A673 (cell line): Measurements from ENCODE around the gene CXCL12. TPM values are rescaled to one million over a fixed set of nuclear protein-coding genes. Genes with fewer than 3 reads are reported as not detected.

ENCODE experiments used
- Bru-seq: library from RNA; stranded (reverse); fragments of 400-500 nt; gene quantifications from one replicate; lab custom pipeline; 2021; lab: Mats Ljungman, UMichigan
- BruChase-seq, 2 experiments: library from RNA; stranded (reverse); fragments of 400-500 nt; gene quantifications; one replicate each; lab custom pipeline; 2021; lab: Mats Ljungman, UMichigan
- BruUV-seq: library from RNA; stranded (reverse); fragments of 400-500 nt; replicated peaks from 2 replicates; lab custom pipeline; 2021; lab: Mats Ljungman, UMichigan
- CTCF ChIA-PET: fragments of 300-600 bp; sonication (Branson Sonifier 250); formaldehyde crosslinking; loops from one replicate; lab custom pipeline; 2022; ENCODE audit warnings: antibody characterized with exemption; lab: Charles Lee
- POLR2A ChIA-PET: fragments of 300-600 bp; sonication (Branson Sonifier 250); formaldehyde crosslinking; loops from one replicate; lab custom pipeline; 2022; ENCODE audit warnings: antibody characterized with exemption; ENCODE audit not compliant: low non-redundant PET; lab: Charles Lee
- DNase-seq: peaks from one replicate; pipeline ENCODE4 v3.0.0-alpha.2; 2015; ENCODE audit warnings: low spot score
- H3K27ac ChIP-seq: fragments of 200-600 bp; sonication (generic); 2 replicates; pipeline ENCODE4 v1.5.1; 2016; ENCODE audit warnings: mixed run types, low read depth, mild to moderate bottlenecking, mixed read lengths, antibody characterized with exemption, low read length; ENCODE audit not compliant: poor library complexity, severe bottlenecking
- H3K27me3 ChIP-seq: fragments of 200-600 bp; sonication (generic); replicated peaks from 2 replicates; pipeline ENCODE4 v1.6.1; 2017; ENCODE audit warnings: mixed run types, low read depth, mild to moderate bottlenecking, mixed read lengths, antibody characterized with exemption, low read length; ENCODE audit not compliant: insufficient read depth, poor library complexity
- H3K36me3 ChIP-seq: fragments of 200-600 bp; sonication (generic); 2 replicates; pipeline ENCODE4 v1.6.1; 2016; ENCODE audit warnings: mixed run types, mild to moderate bottlenecking, mixed read lengths, antibody characterized with exemption, low read length; ENCODE audit not compliant: insufficient read depth, poor library complexity, severe bottlenecking
- H3K4me1 ChIP-seq: fragments of 200-600 bp; sonication (generic); 2 replicates; pipeline ENCODE4 v1.6.1; 2017; ENCODE audit warnings: mixed run types, mild to moderate bottlenecking, mixed read lengths, antibody characterized with exemption, low read length; ENCODE audit not compliant: insufficient read depth, poor library complexity, severe bottlenecking
- H3K4me3 ChIP-seq: fragments of 200-600 bp; sonication (generic); 2 replicates; pipeline ENCODE4 v1.5.1; 2016; ENCODE audit warnings: low read depth, mixed run types, mild to moderate bottlenecking, mixed read lengths, low read length; ENCODE audit not compliant: poor library complexity, severe bottlenecking
- H3K9me3 ChIP-seq: fragments of 200-600 bp; sonication (generic); 2 replicates; pipeline ENCODE4 v1.6.1; 2016; ENCODE audit warnings: mixed run types, low read depth, mild to moderate bottlenecking, mixed read lengths, antibody characterized with exemption, low read length; ENCODE audit not compliant: poor library complexity, severe bottlenecking
- EZH2 ChIP-seq: fragments of 200-600 bp; sonication (generic); IDR thresholded peaks from 2 replicates; pipeline ENCODE4 v1.6.1; 2017; ENCODE audit warnings: borderline replicate concordance, low read depth, mild to moderate bottlenecking, mixed read lengths, antibody characterized with exemption, low read length; ENCODE audit not compliant: poor library complexity, severe bottlenecking
- intact Hi-C: fragments of 100-400 bp; cut with micrococcal nuclease; formaldehyde crosslinking; loops from one replicate; pipeline ENCODE4 v1.10.0; 2022; ENCODE audit not compliant: unreplicated experiment
- long read RNA-seq: library from polyadenylated mRNA; stranded (forward); transcript quantifications from one replicate; pipeline ENCODE4 v2.0.0, GENCODE V29; 2022
- total RNA-seq: library from RNA; stranded (reverse); gene quantifications from 2 replicates; pipeline ENCODE4 v1.2.3, GENCODE V29; 2021
- TF ChIP-seq, protein P1 (sequence below): fragments of 300-800, 200-600 bp; sonication (generic); conservative IDR thresholded peaks from 2 replicates; pipeline ENCODE4 v1.5.1; 2017; ENCODE audit warnings: low read depth, mild to moderate bottlenecking, antibody characterized with exemption, low read length, moderate library complexity, mixed read lengths

The CXCL12 gene
- total RNA-seq (0.30 and 0.52 TPM in 2 replicates), Bru-seq, nascent RNA (percentile 17 among the genes with signal in this experiment), BruChase-seq, experiment 1, labeled RNA remaining after a 2-hour chase (percentile 17 among the genes with signal in this experiment), BruChase-seq, experiment 2, labeled RNA remaining after a 6-hour chase (percentile 13 among the genes with signal in this experiment)
- long read RNA-seq, partial matches to known transcripts, result 0 of 1 reads
- long read RNA-seq, other reads (novel, unspliced or antisense), result 1 of 1 reads

DNA sequence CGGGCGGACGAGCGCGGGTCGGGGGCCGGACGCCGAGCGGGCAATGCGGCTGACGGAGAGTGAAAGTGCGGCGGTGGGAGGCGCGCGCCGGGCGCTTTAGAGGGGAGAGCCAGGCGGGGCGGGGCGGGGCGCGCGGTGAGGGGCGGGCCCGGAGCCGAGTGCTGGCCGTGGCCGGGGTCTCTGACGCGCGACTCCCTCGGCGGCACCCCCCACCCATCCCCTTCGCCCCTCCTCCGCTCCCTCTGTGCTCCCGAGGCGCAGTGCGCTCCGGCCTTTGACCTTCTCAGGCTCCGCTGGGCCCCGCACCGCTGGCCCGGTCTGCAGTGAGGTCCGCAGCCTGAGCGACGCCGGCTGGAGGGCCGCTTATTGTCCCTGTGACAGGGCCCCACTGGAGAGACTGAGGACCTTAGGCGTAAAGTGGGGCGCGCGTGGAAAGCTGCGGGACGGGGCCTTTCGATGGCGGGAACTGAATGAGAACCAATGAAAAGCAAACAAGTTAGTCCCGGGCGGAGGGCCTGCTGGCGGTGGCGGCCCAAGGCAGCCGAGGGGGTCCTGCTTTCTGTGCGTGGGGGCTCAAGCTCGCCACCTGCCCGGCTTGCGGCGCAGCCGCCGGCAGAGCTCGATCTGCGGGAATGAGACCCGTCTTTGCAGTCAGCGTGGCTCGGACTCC is at the start of gene CXCL12:
CXCL12 (minus strand) TSS at position 72 of the 670 bp plus-strand sequence. CDS start 92 bp downstream, outside the sequence.
- H3K9me3 ChIP-seq, result no peaks in the 10 kb centered on the region
- no peaks in the 10 kb centered on the region for H3K4me1 ChIP-seq
- H3K27me3 ChIP-seq, result peaks cover 27% of the 10 kb centered on the region
- intact Hi-C loops, result loop anchor here (5.0 kb wide), 3 partner anchors 472 to 713 kb away; no protein-coding TSS in a partner anchor
- H3K27ac ChIP-seq, result no peak within 1 kb of the TSS
- no peaks in the 10 kb centered on the region for H3K36me3 ChIP-seq
- DNase-seq, result no peak
- ChIA-PET POLR2A (no interaction called here), CTCF (interaction anchor here (1.4 kb wide), 1 partner anchor 472 kb away, joined by 3 read pairs; no protein-coding TSS in a partner anchor)
- TF ChIP-seq, protein P1, sequence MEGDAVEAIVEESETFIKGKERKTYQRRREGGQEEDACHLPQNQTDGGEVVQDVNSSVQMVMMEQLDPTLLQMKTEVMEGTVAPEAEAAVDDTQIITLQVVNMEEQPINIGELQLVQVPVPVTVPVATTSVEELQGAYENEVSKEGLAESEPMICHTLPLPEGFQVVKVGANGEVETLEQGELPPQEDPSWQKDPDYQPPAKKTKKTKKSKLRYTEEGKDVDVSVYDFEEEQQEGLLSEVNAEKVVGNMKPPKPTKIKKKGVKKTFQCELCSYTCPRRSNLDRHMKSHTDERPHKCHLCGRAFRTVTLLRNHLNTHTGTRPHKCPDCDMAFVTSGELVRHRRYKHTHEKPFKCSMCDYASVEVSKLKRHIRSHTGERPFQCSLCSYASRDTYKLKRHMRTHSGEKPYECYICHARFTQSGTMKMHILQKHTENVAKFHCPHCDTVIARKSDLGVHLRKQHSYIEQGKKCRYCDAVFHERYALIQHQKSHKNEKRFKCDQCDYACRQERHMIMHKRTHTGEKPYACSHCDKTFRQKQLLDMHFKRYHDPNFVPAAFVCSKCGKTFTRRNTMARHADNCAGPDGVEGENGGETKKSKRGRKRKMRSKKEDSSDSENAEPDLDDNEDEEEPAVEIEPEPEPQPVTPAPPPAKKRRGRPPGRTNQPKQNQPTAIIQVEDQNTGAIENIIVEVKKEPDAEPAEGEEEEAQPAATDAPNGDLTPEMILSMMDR, result no peak
- peak; percentile 60 for TF ChIP-seq EZH2
- peak within 1 kb of the TSS; percentile 12 for H3K4me3 ChIP-seq
- BruUV-seq, result no TSS peak

- BruUV-seq, result no TSS peak
- DNase-seq, result no peak
- H3K4me1 ChIP-seq, result no peaks in the 10 kb centered on the region
- H3K4me3 ChIP-seq, result no peak overlapping the region
- CTCF ChIA-PET, result no interaction called here
- H3K27me3 ChIP-seq, result no peaks in the 10 kb centered on the region
- no peak overlapping the region for H3K27ac ChIP-seq
- no peaks in the 10 kb centered on the region for H3K36me3 ChIP-seq
- peaks cover 12% of the 10 kb centered on the region for H3K9me3 ChIP-seq
- POLR2A ChIA-PET, result no interaction called here
- intact Hi-C loops, result no loop called here
- TF ChIP-seq EZH2, result no peak
- TF ChIP-seq, protein P1, result no peak
Measured at GRCh38 chr10:44427479-44427878, 42.6 kb upstream of the CXCL12 start.

GRCh38 chr10:44427037-44427436 is 42.1 kb upstream of the CXCL12 start:
- CTCF ChIA-PET, result no interaction called here
- intact Hi-C loops, result no loop called here
- no peak for DNase-seq
- BruUV-seq, result no TSS peak
- H3K4me1 ChIP-seq, result no peaks in the 10 kb centered on the region
- no peak overlapping the region for H3K4me3 ChIP-seq
- no peaks in the 10 kb centered on the region for H3K27me3 ChIP-seq
- peaks cover 11% of the 10 kb centered on the region for H3K9me3 ChIP-seq
- no peaks in the 10 kb centered on the region for H3K36me3 ChIP-seq
- TF ChIP-seq, protein P1, result no peak
- no peak for TF ChIP-seq EZH2
- no peak overlapping the region for H3K27ac ChIP-seq
- POLR2A ChIA-PET, result no interaction called here
